H1 (cell line): ENCODE data around the gene MED31. TPM values are rescaled to one million over a fixed set of nuclear protein-coding genes. Genes with fewer than 3 reads are reported as not detected.

Source experiments
- CHD2 ChIP-seq: IDR thresholded peaks from 2 replicates; pipeline ENCODE4 v1.6.1; 2012; ENCODE audit warnings: low read length, improper control_type of control experiment
- polyA plus RNA-seq, 7 experiments: library from polyadenylated mRNA; depleted of rRNA in 3 of 7; stranded (reverse) in 5 of 7; unstranded in 2 of 7; fragments of >200 nt in 5 of 7; fragments of 200-250 nt in 2 of 7; gene quantifications; 1 replicate in 5 of 7; 2 replicates in 1 of 7; 4 replicates in 1 of 7; pipeline versions ENCODE4 v1.2.1 to v1.2.3, GENCODE V29; 2011 to 2013; ENCODE audit warnings: missing spikeins in 2 of 7, mixed read lengths in 2 of 7
- total RNA-seq: library from RNA; stranded (reverse); fragmentation: NEBNext Ultra II Directional; extraction: Animal tissue kit (Norgen Biotek cat#: 25700); gene quantifications from 2 replicates; pipeline ENCODE4 v1.2.1, GENCODE V29; 2021

MED31 gene
- total and polyA plus RNA-seq, 2 of the 8 experiments (the other 6 are each of a cell fraction or from before 2014, with no cell fraction given), result 4.6 to 12.3 TPM

DNA sequence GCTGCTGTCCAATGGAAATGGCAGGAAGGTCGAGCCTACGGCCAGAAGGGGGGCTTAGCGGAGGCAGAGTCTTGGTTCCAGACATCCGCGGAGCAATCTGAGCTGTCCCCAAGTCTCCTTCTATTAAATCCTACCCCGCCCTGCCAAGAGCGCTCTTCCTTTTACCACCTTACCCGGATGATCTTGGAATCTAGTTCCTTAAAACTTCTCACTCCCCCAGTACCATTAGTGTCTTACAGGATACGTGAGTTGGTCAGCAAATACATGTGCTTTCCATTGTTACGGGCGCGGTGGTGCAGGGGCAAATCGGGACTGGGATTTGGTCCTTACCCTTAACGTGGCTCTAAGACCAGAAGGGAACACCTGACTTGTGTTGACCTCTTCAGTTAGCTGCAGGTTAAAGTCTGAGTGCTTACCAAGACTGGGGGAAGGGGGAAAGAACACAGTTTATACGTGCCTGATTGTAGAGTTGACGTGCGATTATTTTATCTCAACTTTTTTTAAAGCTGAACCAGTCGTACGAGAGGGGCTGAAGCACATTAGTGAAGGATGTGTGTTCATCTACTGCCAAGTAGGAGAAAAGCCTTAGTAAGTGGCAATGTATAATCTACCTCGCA, 10.1 kb downstream of the MED31 start (continued):
- 0 out of 2 replicates have a peak, but pooled peaks have one; percentile 44 for TF ChIP-seq CHD2
